A673 (cell line): ENCODE results near the gene NT5M.

Source experiments
- EZH2 ChIP-seq: fragments of 200-600 bp; sonication (generic); IDR thresholded peaks from 2 replicates; pipeline ENCODE4 v1.6.1; 2017; ENCODE audit warnings: borderline replicate concordance, low read depth, mild to moderate bottlenecking, mixed read lengths, antibody characterized with exemption, low read length; ENCODE audit not compliant: poor library complexity, severe bottlenecking
- TF ChIP-seq, protein P1 (sequence below): fragments of 300-800, 200-600 bp; sonication (generic); conservative IDR thresholded peaks from 2 replicates; pipeline ENCODE4 v1.5.1; 2017; ENCODE audit warnings: low read depth, mild to moderate bottlenecking, antibody characterized with exemption, low read length, moderate library complexity, mixed read lengths

DNA sequence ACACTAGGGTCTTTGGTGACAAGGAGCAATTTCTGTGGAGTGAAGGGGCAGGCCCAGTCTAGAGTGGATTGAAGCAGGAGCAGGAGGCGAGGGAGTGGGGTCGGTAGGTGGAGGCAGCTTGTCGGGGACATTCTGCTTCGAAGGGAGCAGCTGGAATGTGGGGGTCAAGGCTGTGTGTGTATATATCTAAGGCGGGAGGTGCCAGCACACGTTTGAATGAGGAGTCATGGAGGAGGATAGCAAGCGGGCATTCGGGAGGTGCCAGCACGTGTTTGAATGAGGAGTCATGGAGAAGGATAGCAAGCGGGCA is 17.7 kb downstream of the NT5M start:
- TF ChIP-seq, protein P1, sequence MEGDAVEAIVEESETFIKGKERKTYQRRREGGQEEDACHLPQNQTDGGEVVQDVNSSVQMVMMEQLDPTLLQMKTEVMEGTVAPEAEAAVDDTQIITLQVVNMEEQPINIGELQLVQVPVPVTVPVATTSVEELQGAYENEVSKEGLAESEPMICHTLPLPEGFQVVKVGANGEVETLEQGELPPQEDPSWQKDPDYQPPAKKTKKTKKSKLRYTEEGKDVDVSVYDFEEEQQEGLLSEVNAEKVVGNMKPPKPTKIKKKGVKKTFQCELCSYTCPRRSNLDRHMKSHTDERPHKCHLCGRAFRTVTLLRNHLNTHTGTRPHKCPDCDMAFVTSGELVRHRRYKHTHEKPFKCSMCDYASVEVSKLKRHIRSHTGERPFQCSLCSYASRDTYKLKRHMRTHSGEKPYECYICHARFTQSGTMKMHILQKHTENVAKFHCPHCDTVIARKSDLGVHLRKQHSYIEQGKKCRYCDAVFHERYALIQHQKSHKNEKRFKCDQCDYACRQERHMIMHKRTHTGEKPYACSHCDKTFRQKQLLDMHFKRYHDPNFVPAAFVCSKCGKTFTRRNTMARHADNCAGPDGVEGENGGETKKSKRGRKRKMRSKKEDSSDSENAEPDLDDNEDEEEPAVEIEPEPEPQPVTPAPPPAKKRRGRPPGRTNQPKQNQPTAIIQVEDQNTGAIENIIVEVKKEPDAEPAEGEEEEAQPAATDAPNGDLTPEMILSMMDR = no peak
- no peak for TF ChIP-seq EZH2
